ENCODE data around the gene UMODL1.

Gene UMODL1

GRCh38 chr21:42105476-42106315, 34.6 kb downstream of the UMODL1 start:
- Histone ChIP-seq H3K4me3 (ENCODE audit: low read length) (no peak overlapping the region), H3K4me1 (ENCODE audit: insufficient read depth, low read length) (no peaks in the 10 kb centered on the region), H2AFZ (ENCODE audit: low read depth, low read length) (no peak overlapping the region), H3K36me3 (ENCODE audit: insufficient read depth, low read length) (no peaks in the 10 kb centered on the region), H3K27me3 (ENCODE audit: insufficient read depth, low read length) (peaks cover 2% of the 10 kb centered on the region), H3K9me3 (ENCODE audit: low read length) (no peaks in the 10 kb centered on the region)

DNA sequence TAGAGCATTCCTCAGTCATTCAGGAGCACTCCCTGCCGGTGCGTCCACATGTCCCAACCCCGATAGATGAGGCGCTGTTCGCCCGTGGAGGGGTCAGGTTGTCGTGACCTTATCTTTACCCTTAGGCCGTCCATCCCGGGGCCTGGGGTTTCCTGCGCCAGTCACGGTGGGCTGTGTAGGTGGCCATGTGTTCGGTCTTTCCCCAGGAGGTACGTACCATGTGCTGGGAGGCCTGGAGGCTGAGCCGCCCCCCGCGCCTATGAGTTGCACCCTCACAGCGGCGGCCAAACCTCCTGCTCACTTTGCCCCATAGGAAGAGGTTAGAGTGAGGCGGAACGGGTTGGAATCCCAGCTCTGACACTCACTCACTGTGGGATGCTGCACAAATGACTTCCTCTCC, 35.3 kb downstream of the UMODL1 start:
- Histone ChIP-seq H2AFZ (ENCODE audit: low read depth, low read length) (no peak overlapping the region), H3K9me3 (ENCODE audit: low read length) (no peaks in the 10 kb centered on the region), H3K4me3 (ENCODE audit: low read length) (no peak overlapping the region), H3K36me3 (ENCODE audit: insufficient read depth, low read length) (no peaks in the 10 kb centered on the region), H3K4me1 (ENCODE audit: insufficient read depth, low read length) (no peaks in the 10 kb centered on the region), H3K27me3 (ENCODE audit: insufficient read depth, low read length) (peaks cover 2% of the 10 kb centered on the region)

- Histone ChIP-seq H2AFZ (ENCODE audit: low read depth, low read length) (no peak overlapping the region), H3K36me3 (ENCODE audit: insufficient read depth, low read length) (no peaks in the 10 kb centered on the region), H3K27me3 (ENCODE audit: insufficient read depth, low read length) (no peaks in the 10 kb centered on the region), H3K4me1 (ENCODE audit: insufficient read depth, low read length) (no peaks in the 10 kb centered on the region), H3K9me3 (ENCODE audit: low read length) (no peaks in the 10 kb centered on the region), H3K4me3 (ENCODE audit: low read length) (no peak overlapping the region)
Observed at GRCh38 chr21:42107177-42107880, 36.2 kb downstream of the UMODL1 start.

GRCh38 chr21:42107881-42108553, 36.9 kb downstream of the UMODL1 start:
- no peak overlapping the region for H3K4me3 ChIP-seq (ENCODE audit: low read length)
- H3K4me1 ChIP-seq (ENCODE audit: insufficient read depth, low read length): no peaks in the 10 kb centered on the region
- H3K9me3 ChIP-seq (ENCODE audit: low read length): no peaks in the 10 kb centered on the region
- no peaks in the 10 kb centered on the region for H3K36me3 ChIP-seq (ENCODE audit: insufficient read depth, low read length)
- H3K27me3 ChIP-seq (ENCODE audit: insufficient read depth, low read length): no peaks in the 10 kb centered on the region
- H2AFZ ChIP-seq (ENCODE audit: low read depth, low read length): no peak overlapping the region

- Histone ChIP-seq H3K36me3 (ENCODE audit: insufficient read depth, low read length) (no peaks in the 10 kb centered on the region), H3K4me1 (ENCODE audit: insufficient read depth, low read length) (no peaks in the 10 kb centered on the region), H2AFZ (ENCODE audit: low read depth, low read length) (no peak overlapping the region), H3K4me3 (ENCODE audit: low read length) (no peak overlapping the region), H3K27me3 (ENCODE audit: insufficient read depth, low read length) (no peaks in the 10 kb centered on the region), H3K9me3 (ENCODE audit: low read length) (no peaks in the 10 kb centered on the region)
Observed at GRCh38 chr21:42108554-42109340, 37.6 kb downstream of the UMODL1 start.

DNA sequence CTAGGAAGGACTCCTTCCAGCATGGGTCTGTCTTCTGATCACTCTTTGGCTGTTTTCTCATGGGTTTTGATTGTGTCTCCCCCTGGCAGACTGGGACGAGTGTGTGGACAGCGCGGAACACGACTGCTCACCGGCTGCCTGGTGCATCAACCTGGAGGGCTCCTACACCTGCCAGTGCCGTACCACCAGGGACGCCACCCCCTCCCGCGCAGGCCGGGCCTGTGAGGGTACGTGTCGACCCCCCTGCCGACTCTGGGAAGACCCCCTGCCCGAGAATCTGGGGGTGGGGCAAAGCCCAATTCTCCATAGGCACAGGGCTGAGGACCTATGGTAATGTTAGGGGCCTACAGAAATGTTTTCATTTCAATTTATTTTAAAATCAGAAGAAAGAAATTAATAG, 38.4 kb downstream of the UMODL1 start:
- Histone ChIP-seq H3K4me1 (ENCODE audit: insufficient read depth, low read length) (no peaks in the 10 kb centered on the region), H3K27me3 (ENCODE audit: insufficient read depth, low read length) (no peaks in the 10 kb centered on the region), H3K36me3 (ENCODE audit: insufficient read depth, low read length) (no peaks in the 10 kb centered on the region)

GRCh38 chr21:42109873-42110525, 38.9 kb downstream of the UMODL1 start:
- Histone ChIP-seq H3K36me3 (ENCODE audit: insufficient read depth, low read length) (no peaks in the 10 kb centered on the region), H3K9me3 (ENCODE audit: low read length) (no peaks in the 10 kb centered on the region), H3K4me1 (ENCODE audit: insufficient read depth, low read length) (no peaks in the 10 kb centered on the region), H3K4me3 (ENCODE audit: low read length) (no peak overlapping the region), H2AFZ (ENCODE audit: low read depth, low read length) (no peak overlapping the region), H3K27me3 (ENCODE audit: insufficient read depth, low read length) (no peaks in the 10 kb centered on the region)

More for the DNA sequence above, 38.4 kb downstream of the UMODL1 start:
- H3K9me3 ChIP-seq (ENCODE audit: low read length): no peaks in the 10 kb centered on the region
- no peak overlapping the region for H2AFZ ChIP-seq (ENCODE audit: low read depth, low read length)
- H3K4me3 ChIP-seq (ENCODE audit: low read length): no peak overlapping the region

GRCh38 chr21:42110691-42111469, 39.8 kb downstream of the UMODL1 start:
- Histone ChIP-seq H3K27me3 (ENCODE audit: insufficient read depth, low read length) (no peaks in the 10 kb centered on the region), H2AFZ (ENCODE audit: low read depth, low read length) (no peak overlapping the region), H3K4me3 (ENCODE audit: low read length) (no peak overlapping the region), H3K9me3 (ENCODE audit: low read length) (no peaks in the 10 kb centered on the region), H3K4me1 (ENCODE audit: insufficient read depth, low read length) (no peaks in the 10 kb centered on the region), H3K36me3 (ENCODE audit: insufficient read depth, low read length) (no peaks in the 10 kb centered on the region)

DNA sequence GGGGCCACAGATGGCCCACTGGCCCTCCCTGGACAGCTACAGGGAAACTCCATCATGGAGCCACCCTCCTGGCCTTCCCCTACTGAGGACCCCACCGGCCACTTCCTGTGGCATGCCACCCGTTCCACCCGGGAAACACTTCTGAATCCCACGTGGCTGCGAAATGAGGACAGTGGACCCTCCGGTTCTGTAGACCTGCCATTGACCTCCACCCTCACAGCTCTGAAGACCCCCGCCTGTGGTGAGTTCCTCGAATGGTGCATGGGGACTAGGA, 40.3 kb downstream of the UMODL1 start:
- Histone ChIP-seq H3K4me3 (ENCODE audit: low read length) (no peak overlapping the region), H2AFZ (ENCODE audit: low read depth, low read length) (no peak overlapping the region), H3K36me3 (ENCODE audit: insufficient read depth, low read length) (no peaks in the 10 kb centered on the region), H3K9me3 (ENCODE audit: low read length) (no peaks in the 10 kb centered on the region), H3K27me3 (ENCODE audit: insufficient read depth, low read length) (no peaks in the 10 kb centered on the region), H3K4me1 (ENCODE audit: insufficient read depth, low read length) (no peaks in the 10 kb centered on the region)

DNA sequence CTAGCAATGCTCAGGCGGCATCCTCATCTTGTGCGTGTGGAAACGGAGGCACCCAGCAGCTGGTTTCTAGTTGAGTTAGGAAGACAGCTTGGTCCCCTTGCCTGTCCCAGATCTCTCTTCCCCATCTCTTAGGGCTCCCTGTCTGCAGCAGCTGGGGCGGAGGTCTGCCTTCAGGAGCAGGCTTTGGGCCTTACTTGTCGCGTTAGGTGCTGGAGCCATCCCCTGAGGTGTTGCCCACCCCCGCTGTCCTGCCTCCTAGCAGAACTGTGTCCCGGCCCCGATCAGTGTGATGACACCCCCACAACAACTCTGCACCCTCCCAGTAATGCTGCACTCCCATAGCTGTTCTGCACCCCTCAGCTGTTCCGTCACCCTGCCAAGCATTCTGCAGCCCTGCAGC, 40.7 kb downstream of the UMODL1 start:
- no peak overlapping the region for H3K4me3 ChIP-seq (ENCODE audit: low read length)
- no peaks in the 10 kb centered on the region for H3K27me3 ChIP-seq (ENCODE audit: insufficient read depth, low read length)
- H3K4me1 ChIP-seq (ENCODE audit: insufficient read depth, low read length): no peaks in the 10 kb centered on the region
- H3K36me3 ChIP-seq (ENCODE audit: insufficient read depth, low read length): no peaks in the 10 kb centered on the region
- no peaks in the 10 kb centered on the region for H3K9me3 ChIP-seq (ENCODE audit: low read length)
- no peak overlapping the region for H2AFZ ChIP-seq (ENCODE audit: low read depth, low read length)

GRCh38 chr21:42112238-42112637, 41.1 kb downstream of the UMODL1 start:
- H3K36me3 ChIP-seq (ENCODE audit: insufficient read depth, low read length): no peaks in the 10 kb centered on the region
- H3K4me3 ChIP-seq (ENCODE audit: low read length): no peak overlapping the region
- H3K4me1 ChIP-seq (ENCODE audit: insufficient read depth, low read length): peaks cover 3% of the 10 kb centered on the region
- no peaks in the 10 kb centered on the region for H3K9me3 ChIP-seq (ENCODE audit: low read length)
- H2AFZ ChIP-seq (ENCODE audit: low read depth, low read length): no peak overlapping the region
- no peaks in the 10 kb centered on the region for H3K27me3 ChIP-seq (ENCODE audit: insufficient read depth, low read length)

DNA sequence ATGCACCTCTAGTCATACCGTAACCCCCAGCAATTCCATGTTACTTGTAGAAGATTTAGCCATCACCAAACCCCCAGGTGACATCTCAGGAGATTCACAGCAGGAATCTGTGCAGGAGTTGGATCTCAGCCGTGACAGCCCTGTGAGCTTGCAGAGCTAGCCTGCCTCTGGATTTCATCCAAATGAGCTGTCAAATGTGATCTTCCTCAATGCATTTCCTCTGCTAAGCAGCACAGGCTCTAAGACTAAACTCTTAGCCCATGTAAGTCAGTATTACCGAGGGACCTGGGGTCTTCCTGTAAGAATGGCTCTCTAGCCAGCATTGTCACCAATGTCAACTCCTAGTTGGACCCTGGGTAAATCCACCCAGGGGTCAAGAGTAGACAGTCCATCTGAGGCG, 41.7 kb downstream of the UMODL1 start:
- H3K4me3 ChIP-seq (ENCODE audit: low read length): no peak overlapping the region

More for the DNA sequence above, 41.7 kb downstream of the UMODL1 start:
- H3K36me3 ChIP-seq (ENCODE audit: insufficient read depth, low read length): no peaks in the 10 kb centered on the region
- H3K4me1 ChIP-seq (ENCODE audit: insufficient read depth, low read length): peaks cover 4% of the 10 kb centered on the region
- no peaks in the 10 kb centered on the region for H3K9me3 ChIP-seq (ENCODE audit: low read length)
- no peak overlapping the region for H2AFZ ChIP-seq (ENCODE audit: low read depth, low read length)
- no peaks in the 10 kb centered on the region for H3K27me3 ChIP-seq (ENCODE audit: insufficient read depth, low read length)

Measured in neuron (in vitro differentiated cells).